ENCODE measurements around the gene LMAN1L.

GRCh38 chr15:74794248-74794969, 18.2 kb upstream of the LMAN1L start:
- TF ChIP-seq CTCF (IDR thresholded peaks at IDR 0.05) (no peak), POLR2A (IDR thresholded peaks at IDR 0.05) (no peak)
